Activated CD4-positive, alpha-beta memory T cell treated with anti-CD3 and anti-CD28 coated beads for 36 hours (primary cell): ENCODE data around the gene TMEM50B. TPM values are rescaled to one million over a fixed set of nuclear protein-coding genes. Genes with fewer than 3 reads are reported as not detected.
A peak's percentile ranks its signal among the peaks of the same experiment; 100 is the strongest.

Experiments used
- CTCF ChIA-PET: fragments of 350-600 bp; sonication (Branson Sonifier 250); formaldehyde crosslinking; loops from one replicate; lab custom pipeline; 2021; ENCODE audit warnings: antibody characterized with exemption, inconsistent platforms; lab: Charles Lee
- POLR2A ChIA-PET: fragments of 350-600 bp; sonication (Branson Sonifier 250); formaldehyde crosslinking; loops from one replicate; lab custom pipeline; 2021; ENCODE audit warnings: antibody characterized with exemption; lab: Charles Lee
- DNase-seq: peaks from one replicate; pipeline ENCODE4 v3.0.0-alpha.2; 2020
- H3K27ac Mint-ChIP-seq: one replicate; pipeline ENCODE4 v1.8.0; 2021; ENCODE audit warnings: mixed read lengths
- H3K27me3 Mint-ChIP-seq: one replicate; pipeline ENCODE4 v1.8.0; 2021; ENCODE audit warnings: mixed read lengths
- H3K36me3 Mint-ChIP-seq: one replicate; pipeline ENCODE4 v1.8.0; 2021; ENCODE audit warnings: mixed read lengths
- H3K4me1 Mint-ChIP-seq: one replicate; pipeline ENCODE4 v1.8.0; 2021; ENCODE audit warnings: low read depth, mixed read lengths
- H3K4me3 Mint-ChIP-seq: one replicate; pipeline ENCODE4 v1.8.0; 2021; ENCODE audit warnings: mild to moderate bottlenecking, mixed read lengths
- H3K9me3 Mint-ChIP-seq: one replicate; pipeline ENCODE4 v1.8.0; 2021; ENCODE audit warnings: mixed read lengths
- intact Hi-C: fragments of 100-400 bp; cut with micrococcal nuclease; formaldehyde crosslinking; loops from one replicate; pipeline ENCODE4 v1.15.1; 2023
- total RNA-seq, 2 experiments: library from RNA; stranded (reverse); gene quantifications; one replicate each; pipeline ENCODE4 v1.2.3, GENCODE V29; 2021

The TMEM50B gene
- total RNA-seq, 2 experiments from 2014 or later, result 18.6 to 21.8 TPM

GRCh38 chr21:33403128-33403785 is 76.5 kb downstream of the TMEM50B start, which contains the start of gene IFNGR2:
IFNGR2 (plus strand) TSS chr21:33403413; CDS start chr21:33403544, 131 bp downstream.
- ChIA-PET POLR2A (interaction anchor here (1.4 kb wide), 1 partner anchor 42 kb away, joined by 3 read pairs; no protein-coding TSS in a partner anchor), CTCF (no interaction called here)
- Mint-ChIP-seq H3K9me3 (no peaks in the 10 kb centered on the region), H3K27ac (peak within 1 kb of the TSS; percentile 81), H3K36me3 (peaks cover 8% of the 10 kb centered on the region), H3K27me3 (peaks cover 16% of the 10 kb centered on the region), H3K4me3 (peak within 1 kb of the TSS; percentile 90), H3K4me1 (peaks cover 35% of the 10 kb centered on the region)
- intact Hi-C loops, result no loop called here
- DNase-seq, result peak; percentile 40

GRCh38 chr21:33402001-33402979 is 77.5 kb downstream of the TMEM50B start:
- intact Hi-C loops, result no loop called here
- DNase-seq, result peak; percentile 30
- H3K27ac Mint-ChIP-seq, result peak overlapping the region; percentile 62
- peaks cover 34% of the 10 kb centered on the region for H3K4me1 Mint-ChIP-seq
- peak overlapping the region; percentile 70 for H3K4me3 Mint-ChIP-seq
- H3K27me3 Mint-ChIP-seq, result peaks cover 16% of the 10 kb centered on the region
- peaks cover 8% of the 10 kb centered on the region for H3K36me3 Mint-ChIP-seq
- H3K9me3 Mint-ChIP-seq, result no peaks in the 10 kb centered on the region
- ChIA-PET CTCF (interaction anchor here (0.7 kb wide), 1 partner anchor 205 kb away, joined by 3 read pairs; no protein-coding TSS in a partner anchor), POLR2A (no interaction called here)

GRCh38 chr21:33401630-33401992 is 78.2 kb downstream of the TMEM50B start:
- H3K27me3 Mint-ChIP-seq, result peaks cover 12% of the 10 kb centered on the region
- CTCF ChIA-PET, result interaction anchor here (0.7 kb wide), 1 partner anchor 204 kb away, joined by 3 read pairs; no protein-coding TSS in a partner anchor
- no peak for DNase-seq
- no peak overlapping the region for H3K4me3 Mint-ChIP-seq
- POLR2A ChIA-PET, result no interaction called here
- H3K36me3 Mint-ChIP-seq, result peaks cover 2% of the 10 kb centered on the region
- intact Hi-C loops, result no loop called here
- H3K27ac Mint-ChIP-seq, result no peak overlapping the region
- H3K4me1 Mint-ChIP-seq, result peaks cover 27% of the 10 kb centered on the region
- no peaks in the 10 kb centered on the region for H3K9me3 Mint-ChIP-seq

Other genes starting within 250 kb of the TMEM50B start
- gene IL10RB, start 213.6 kb downstream of the TMEM50B start, total RNA-seq, result 10 to 100 TPM; 31.3 to 32.5 TPM
- gene IFNAR1, start 155.0 kb downstream of the TMEM50B start, total RNA-seq, result 10 to 100 TPM; 28.0 to 32.0 TPM
- gene IFNGR2, start 76.6 kb downstream of the TMEM50B start, total RNA-seq, result 10 to 100 TPM; 14.3 to 17.0 TPM
- under 1 TPM; 0.67 to 0.75 TPM for gene DNAJC28, start 11.7 kb upstream of the TMEM50B start, total RNA-seq
- 100 to 1,000 TPM; 210 to 214 TPM for gene GART, start 62.1 kb upstream of the TMEM50B start, total RNA-seq
- 100 to 1,000 TPM; 270 to 279 TPM for gene SON, start 63.1 kb upstream of the TMEM50B start, total RNA-seq
- gene DONSON, start 108.7 kb upstream of the TMEM50B start, total RNA-seq, result 10 to 100 TPM; 38.2 to 39.0 TPM
- 10 to 100 TPM; 32.8 to 34.9 TPM for gene CRYZL1, start 161.8 kb upstream of the TMEM50B start, total RNA-seq
- gene ITSN1, start 162.5 kb upstream of the TMEM50B start, total RNA-seq, result 1 to 10 TPM; 3.2 to 4.5 TPM